ENCODE data around the gene EID2.

DNA sequence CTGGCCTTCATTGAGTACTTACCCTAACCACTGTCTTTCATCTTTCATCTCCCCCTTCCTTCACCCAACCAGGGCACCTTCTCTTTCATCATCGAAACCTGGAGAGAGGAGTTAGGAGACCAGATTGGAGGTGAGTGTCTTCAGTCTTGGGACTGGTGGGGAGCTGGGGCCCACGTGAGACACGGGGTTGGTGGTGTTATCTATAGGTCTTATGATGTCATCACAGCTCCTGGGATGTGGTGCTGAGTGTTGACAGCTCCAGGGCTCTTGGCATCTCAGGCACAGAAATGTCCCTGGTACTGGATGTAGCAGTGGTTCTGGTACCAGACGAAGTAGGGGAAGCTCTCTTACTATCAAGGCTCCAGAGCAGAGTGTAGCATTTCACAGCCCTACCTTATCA is 39.4 kb downstream of the EID2 start:
- TF ChIP-seq POLR2A (IDR thresholded peaks at IDR 0.05; ENCODE audit: low read depth, low read length) (no peak), POLR2AphosphoS5 (IDR thresholded peaks at IDR 0.05; ENCODE audit: low read depth, low read length) (no peak), TAF1 (IDR thresholded peaks at IDR 0.05; ENCODE audit: borderline replicate concordance, low read depth, low read length) (no peak)

Data from GM12892 (cell line).